HEK293 (cell line): ENCODE measurements around the gene QDPR.

Source experiments
- CTCF ChIA-PET: fragments of 350-600 bp; formaldehyde crosslinking; extraction: SDS; loops from one replicate; lab custom pipeline; 2021; ENCODE audit warnings: antibody characterized with exemption; lab: Yijun Ruan, JAX
- POLR2A ChIA-PET: fragments of 300-600 bp; formaldehyde crosslinking; extraction: SDS; loops from one replicate; lab custom pipeline; 2020; ENCODE audit warnings: antibody characterized with exemption, inconsistent platforms; lab: Yijun Ruan, JAX
- H3K27ac ChIP-seq: fragments of 200-500 bp; sonication (Bioruptor generic); 2 replicates; pipeline ENCODE4 v1.5.1; 2014; ENCODE audit warnings: low read depth, low read length, control low read depth, inconsistent platforms; ENCODE audit errors: extremely low read depth
- H3K36me3 ChIP-seq, 2 experiments: fragments of 200-500 bp in 1 of 2; sonication (Bioruptor generic) in 1 of 2; 1 replicate in 1 of 2; 2 replicates in 1 of 2; pipeline ENCODE4 v1.5.1; 2014 to 2017; ENCODE audit warnings: inconsistent platforms in 2 of 2, low read length in 2 of 2; ENCODE audit not compliant: control insufficient read depth in 2 of 2, insufficient read depth in 1 of 2
- H3K4me1 ChIP-seq: fragments of 200-500 bp; sonication (Bioruptor generic); 2 replicates; pipeline ENCODE4 v1.5.1; 2014; ENCODE audit warnings: mild to moderate bottlenecking, low read length, inconsistent platforms; ENCODE audit not compliant: control insufficient read depth, insufficient read depth
- H3K4me3 ChIP-seq: 2 replicates; pipeline ENCODE4 v1.5.1; 2011; ENCODE audit warnings: low read depth, mild to moderate bottlenecking, control low read depth, low read length, moderate library complexity
- H3K9me3 ChIP-seq: fragments of 200-500 bp; sonication (Bioruptor generic); 2 replicates; pipeline ENCODE4 v1.5.1; 2014; ENCODE audit warnings: low read depth, low read length, inconsistent platforms; ENCODE audit not compliant: control insufficient read depth, insufficient read depth
- GLI4 ChIP-seq: fragments of 450-650 bp; formaldehyde crosslinking; IDR thresholded peaks from 2 replicates; pipeline ENCODE4 v1.5.1; 2016; ENCODE audit warnings: missing biosample characterization, missing genetic modification characterization
- HOXC10 ChIP-seq: sonication (generic); formaldehyde crosslinking; IDR thresholded peaks from 2 replicates; pipeline ENCODE4 v1.8.1; 2023; ENCODE audit warnings: mild to moderate bottlenecking, missing genetic modification reagents
- KLF9 ChIP-seq: fragments of 450-650 bp; formaldehyde crosslinking; IDR thresholded peaks from 2 replicates; pipeline ENCODE4 v1.5.1; 2016; ENCODE audit warnings: missing biosample characterization, missing genetic modification characterization, low read depth
- MEIS1 ChIP-seq: sonication (generic); formaldehyde crosslinking; IDR thresholded peaks from 2 replicates; pipeline ENCODE4 v1.8.1; 2022; ENCODE audit warnings: missing genetic modification reagents, mild to moderate bottlenecking, borderline replicate concordance
- SCRT1 ChIP-seq: fragments of 450-650 bp; formaldehyde crosslinking; IDR thresholded peaks from 2 replicates; pipeline ENCODE4 v1.5.1; 2016; ENCODE audit warnings: missing biosample characterization, missing genetic modification characterization, borderline replicate concordance
- ZBTB1 ChIP-seq: fragments of 450-650 bp; formaldehyde crosslinking; IDR thresholded peaks from 2 replicates; pipeline ENCODE4 v1.5.1; 2016; ENCODE audit warnings: missing biosample characterization, missing genetic modification characterization
- ZFHX2 ChIP-seq: fragments of 450-650 bp; formaldehyde crosslinking; conservative IDR thresholded peaks from 2 replicates; pipeline ENCODE4 v1.5.1; 2016; ENCODE audit warnings: missing biosample characterization, missing genetic modification characterization
- ZFP41 ChIP-seq: fragments of 450-650 bp; formaldehyde crosslinking; IDR thresholded peaks from 2 replicates; pipeline ENCODE4 v1.5.1; 2016; ENCODE audit warnings: missing biosample characterization, missing genetic modification characterization, borderline replicate concordance
- ZNF133 ChIP-seq: fragments of 450-650 bp; formaldehyde crosslinking; IDR thresholded peaks from 2 replicates; pipeline ENCODE4 v1.5.1; 2016; ENCODE audit warnings: missing biosample characterization, missing genetic modification characterization
- ZNF140 ChIP-seq: fragments of 450-650 bp; formaldehyde crosslinking; IDR thresholded peaks from 2 replicates; pipeline ENCODE4 v1.5.1; 2016; ENCODE audit warnings: missing biosample characterization, missing genetic modification characterization
- ZNF155 ChIP-seq: fragments of 450-650 bp; formaldehyde crosslinking; IDR thresholded peaks from 2 replicates; pipeline ENCODE4 v1.5.1; 2016; ENCODE audit warnings: missing biosample characterization, missing genetic modification characterization
- ZNF24 ChIP-seq: fragments of 450-650 bp; formaldehyde crosslinking; IDR thresholded peaks from 2 replicates; pipeline ENCODE4 v1.5.1; 2016; ENCODE audit warnings: missing biosample characterization, missing genetic modification characterization
- ZNF335 ChIP-seq: fragments of 450-650 bp; formaldehyde crosslinking; conservative IDR thresholded peaks from 2 replicates; pipeline ENCODE4 v1.5.1; 2016; ENCODE audit warnings: missing biosample characterization, missing genetic modification characterization
- ZNF391 ChIP-seq: fragments of 450-650 bp; formaldehyde crosslinking; IDR thresholded peaks from 2 replicates; pipeline ENCODE4 v1.5.1; 2016; ENCODE audit warnings: low read depth, missing biosample characterization, missing genetic modification characterization, borderline replicate concordance
- ZNF548 ChIP-seq: fragments of 450-650 bp; formaldehyde crosslinking; IDR thresholded peaks from 2 replicates; pipeline ENCODE4 v1.5.1; 2016; ENCODE audit warnings: missing biosample characterization, missing genetic modification characterization
- ZNF558 ChIP-seq: fragments of 450-650 bp; formaldehyde crosslinking; IDR thresholded peaks from 2 replicates; pipeline ENCODE4 v1.5.1; 2016; ENCODE audit warnings: missing biosample characterization, missing genetic modification characterization
- ZNF596 ChIP-seq: fragments of 450-650 bp; IDR thresholded peaks from 2 replicates; pipeline ENCODE4 v1.5.0; 2018; ENCODE audit warnings: missing biosample characterization, mild to moderate bottlenecking, missing genetic modification characterization, moderate library complexity
- ZNF624 ChIP-seq: fragments of 450-650 bp; formaldehyde crosslinking; IDR thresholded peaks from 2 replicates; pipeline ENCODE4 v1.5.1; 2017; ENCODE audit warnings: missing biosample characterization, missing genetic modification characterization
- ZNF707 ChIP-seq: fragments of 450-650 bp; formaldehyde crosslinking; IDR thresholded peaks from 2 replicates; pipeline ENCODE4 v1.5.1; 2016; ENCODE audit warnings: missing biosample characterization, missing genetic modification characterization
- ZNF768 ChIP-seq: fragments of 450-650 bp; formaldehyde crosslinking; IDR thresholded peaks from 2 replicates; pipeline ENCODE4 v1.5.1; 2018; ENCODE audit warnings: missing biosample characterization, mild to moderate bottlenecking, missing genetic modification characterization
- TF ChIP-seq, protein P1 (sequence below): fragments of 450-650 bp; formaldehyde crosslinking; IDR thresholded peaks from 2 replicates; pipeline ENCODE4 v1.5.1; 2016; ENCODE audit warnings: missing biosample characterization, missing genetic modification characterization
- TF ChIP-seq, protein P2 (sequence below): fragments of 450-650 bp; formaldehyde crosslinking; IDR thresholded peaks from 2 replicates; pipeline ENCODE4 v1.5.1; 2016; ENCODE audit warnings: missing biosample characterization, missing genetic modification characterization
- TF ChIP-seq, protein P3 (sequence below): fragments of 450-650 bp; formaldehyde crosslinking; IDR thresholded peaks from 2 replicates; pipeline ENCODE4 v1.5.1; 2016; ENCODE audit warnings: missing biosample characterization, missing genetic modification characterization
- TF ChIP-seq, protein P4 (sequence below): fragments of 450-650 bp; IDR thresholded peaks from 2 replicates; pipeline ENCODE4 v1.5.1; 2018; ENCODE audit warnings: missing biosample characterization, mild to moderate bottlenecking, missing genetic modification characterization
- TF ChIP-seq, protein P5 (sequence below): sonication (generic); formaldehyde crosslinking; IDR thresholded peaks from 2 replicates; pipeline ENCODE4 v1.8.1; 2022; ENCODE audit warnings: mild to moderate bottlenecking, moderate library complexity, missing genetic modification reagents

Gene QDPR

DNA sequence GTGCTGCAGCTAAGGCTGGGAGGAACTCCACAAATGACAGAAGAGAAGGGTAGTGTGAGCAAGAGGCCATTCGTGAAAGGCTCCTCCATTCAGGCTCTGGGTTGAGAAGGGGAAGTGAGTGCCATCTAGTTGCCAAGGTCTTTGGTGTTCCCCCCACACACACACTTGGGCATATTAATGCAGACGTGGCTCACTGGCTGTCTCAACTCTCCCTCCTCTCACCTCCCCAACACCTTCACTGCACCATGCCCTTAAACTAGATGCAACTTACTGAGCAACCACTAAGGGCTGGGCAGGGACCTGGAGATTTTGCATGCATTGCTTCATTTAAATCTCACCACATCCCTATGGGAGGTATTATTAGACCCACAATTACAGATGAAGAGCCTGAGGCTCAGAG is 11.8 kb upstream of the QDPR start (continued):
- TF ChIP-seq, protein P1, sequence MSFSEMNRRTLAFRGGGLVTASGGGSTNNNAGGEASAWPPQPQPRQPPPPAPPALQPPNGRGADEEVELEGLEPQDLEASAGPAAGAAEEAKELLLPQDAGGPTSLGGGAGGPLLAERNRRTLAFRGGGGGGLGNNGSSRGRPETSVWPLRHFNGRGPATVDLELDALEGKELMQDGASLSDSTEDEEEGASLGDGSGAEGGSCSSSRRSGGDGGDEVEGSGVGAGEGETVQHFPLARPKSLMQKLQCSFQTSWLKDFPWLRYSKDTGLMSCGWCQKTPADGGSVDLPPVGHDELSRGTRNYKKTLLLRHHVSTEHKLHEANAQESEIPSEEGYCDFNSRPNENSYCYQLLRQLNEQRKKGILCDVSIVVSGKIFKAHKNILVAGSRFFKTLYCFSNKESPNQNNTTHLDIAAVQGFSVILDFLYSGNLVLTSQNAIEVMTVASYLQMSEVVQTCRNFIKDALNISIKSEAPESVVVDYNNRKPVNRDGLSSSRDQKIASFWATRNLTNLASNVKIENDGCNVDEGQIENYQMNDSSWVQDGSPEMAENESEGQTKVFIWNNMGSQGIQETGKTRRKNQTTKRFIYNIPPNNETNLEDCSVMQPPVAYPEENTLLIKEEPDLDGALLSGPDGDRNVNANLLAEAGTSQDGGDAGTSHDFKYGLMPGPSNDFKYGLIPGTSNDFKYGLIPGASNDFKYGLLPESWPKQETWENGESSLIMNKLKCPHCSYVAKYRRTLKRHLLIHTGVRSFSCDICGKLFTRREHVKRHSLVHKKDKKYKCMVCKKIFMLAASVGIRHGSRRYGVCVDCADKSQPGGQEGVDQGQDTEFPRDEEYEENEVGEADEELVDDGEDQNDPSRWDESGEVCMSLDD (tag by site-specific recombination), result no peak
- TF ChIP-seq ZBTB1, result no peak
- TF ChIP-seq ZNF707 (tag by site-specific recombination), result no peak
- TF ChIP-seq, protein P2, sequence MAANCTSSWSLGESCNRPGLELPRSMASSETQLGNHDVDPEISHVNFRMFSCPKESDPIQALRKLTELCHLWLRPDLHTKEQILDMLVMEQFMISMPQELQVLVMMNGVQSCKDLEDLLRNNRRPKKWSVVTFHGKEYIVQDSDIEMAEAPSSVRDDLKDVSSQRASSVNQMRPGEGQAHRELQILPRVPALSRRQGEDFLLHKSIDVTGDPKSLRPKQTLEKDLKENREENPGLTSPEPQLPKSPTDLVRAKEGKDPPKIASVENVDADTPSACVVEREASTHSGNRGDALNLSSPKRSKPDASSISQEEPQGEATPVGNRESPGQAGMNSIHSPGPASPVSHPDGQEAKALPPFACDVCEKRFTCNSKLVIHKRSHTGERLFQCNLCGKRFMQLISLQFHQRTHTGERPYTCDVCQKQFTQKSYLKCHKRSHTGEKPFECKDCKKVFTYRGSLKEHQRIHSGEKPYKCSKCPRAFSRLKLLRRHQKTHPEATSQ, result no peak
- TF ChIP-seq, protein P3, sequence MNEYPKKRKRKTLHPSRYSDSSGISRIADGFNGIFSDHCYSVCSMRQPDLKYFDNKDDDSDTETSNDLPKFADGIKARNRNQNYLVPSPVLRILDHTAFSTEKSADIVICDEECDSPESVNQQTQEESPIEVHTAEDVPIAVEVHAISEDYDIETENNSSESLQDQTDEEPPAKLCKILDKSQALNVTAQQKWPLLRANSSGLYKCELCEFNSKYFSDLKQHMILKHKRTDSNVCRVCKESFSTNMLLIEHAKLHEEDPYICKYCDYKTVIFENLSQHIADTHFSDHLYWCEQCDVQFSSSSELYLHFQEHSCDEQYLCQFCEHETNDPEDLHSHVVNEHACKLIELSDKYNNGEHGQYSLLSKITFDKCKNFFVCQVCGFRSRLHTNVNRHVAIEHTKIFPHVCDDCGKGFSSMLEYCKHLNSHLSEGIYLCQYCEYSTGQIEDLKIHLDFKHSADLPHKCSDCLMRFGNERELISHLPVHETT (tag by site-specific recombination), result no peak
- no peak for TF ChIP-seq ZFHX2 (tag by site-specific recombination)
- TF ChIP-seq ZFP41 (tag by site-specific recombination), result no peak
- no peak for TF ChIP-seq ZNF596
- TF ChIP-seq KLF9 (tag by site-specific recombination), result no peak
- TF ChIP-seq, protein P4, sequence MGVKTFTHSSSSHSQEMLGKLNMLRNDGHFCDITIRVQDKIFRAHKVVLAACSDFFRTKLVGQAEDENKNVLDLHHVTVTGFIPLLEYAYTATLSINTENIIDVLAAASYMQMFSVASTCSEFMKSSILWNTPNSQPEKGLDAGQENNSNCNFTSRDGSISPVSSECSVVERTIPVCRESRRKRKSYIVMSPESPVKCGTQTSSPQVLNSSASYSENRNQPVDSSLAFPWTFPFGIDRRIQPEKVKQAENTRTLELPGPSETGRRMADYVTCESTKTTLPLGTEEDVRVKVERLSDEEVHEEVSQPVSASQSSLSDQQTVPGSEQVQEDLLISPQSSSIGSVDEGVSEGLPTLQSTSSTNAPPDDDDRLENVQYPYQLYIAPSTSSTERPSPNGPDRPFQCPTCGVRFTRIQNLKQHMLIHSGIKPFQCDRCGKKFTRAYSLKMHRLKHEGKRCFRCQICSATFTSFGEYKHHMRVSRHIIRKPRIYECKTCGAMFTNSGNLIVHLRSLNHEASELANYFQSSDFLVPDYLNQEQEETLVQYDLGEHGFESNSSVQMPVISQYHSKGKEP, result no peak

DNA sequence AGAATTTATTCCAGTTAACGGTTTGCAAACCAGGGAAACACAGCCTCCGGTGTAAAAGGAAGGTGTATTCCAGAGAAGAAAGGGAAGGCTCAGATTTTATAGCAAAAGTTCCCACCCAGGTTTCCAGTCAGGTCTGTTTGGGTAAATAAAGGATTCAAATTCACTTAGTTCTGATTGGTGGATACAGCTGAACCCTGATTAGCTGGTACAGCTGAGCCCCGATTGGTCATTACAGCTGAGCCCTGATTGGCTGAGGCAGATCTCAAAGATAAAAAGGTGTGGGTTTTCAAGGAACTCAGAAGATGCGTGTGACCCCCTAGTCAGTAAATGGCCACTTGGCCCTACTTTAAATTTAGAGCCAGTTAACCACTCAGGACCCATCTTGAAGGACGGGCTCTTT is 9.7 kb upstream of the QDPR start:
- Histone ChIP-seq H3K9me3 (no peaks in the 10 kb centered on the region), H3K4me3 (no peak overlapping the region), H3K36me3 (no peaks in the 10 kb centered on the region), H3K4me1 (no peaks in the 10 kb centered on the region), H3K27ac (no peak overlapping the region)
- no peak for TF ChIP-seq ZNF707 (tag by site-specific recombination)
- no peak for TF ChIP-seq ZNF155 (tag by site-specific recombination)
- no peak for TF ChIP-seq ZNF140 (tag by site-specific recombination)
- TF ChIP-seq SCRT1 (tag by site-specific recombination), result no peak
- TF ChIP-seq MEIS1, result no peak
- no peak for TF ChIP-seq ZNF558
- TF ChIP-seq GLI4 (tag by site-specific recombination), result no peak
- TF ChIP-seq ZNF24 (tag by site-specific recombination), result no peak
- no peak for TF ChIP-seq HOXC10 (CRISPR knock-in tag)
- no peak for TF ChIP-seq ZNF133
- TF ChIP-seq ZNF548, result no peak
- no peak for TF ChIP-seq ZNF391 (tag by site-specific recombination)
- TF ChIP-seq ZNF335, result no peak
- TF ChIP-seq, protein P5, sequence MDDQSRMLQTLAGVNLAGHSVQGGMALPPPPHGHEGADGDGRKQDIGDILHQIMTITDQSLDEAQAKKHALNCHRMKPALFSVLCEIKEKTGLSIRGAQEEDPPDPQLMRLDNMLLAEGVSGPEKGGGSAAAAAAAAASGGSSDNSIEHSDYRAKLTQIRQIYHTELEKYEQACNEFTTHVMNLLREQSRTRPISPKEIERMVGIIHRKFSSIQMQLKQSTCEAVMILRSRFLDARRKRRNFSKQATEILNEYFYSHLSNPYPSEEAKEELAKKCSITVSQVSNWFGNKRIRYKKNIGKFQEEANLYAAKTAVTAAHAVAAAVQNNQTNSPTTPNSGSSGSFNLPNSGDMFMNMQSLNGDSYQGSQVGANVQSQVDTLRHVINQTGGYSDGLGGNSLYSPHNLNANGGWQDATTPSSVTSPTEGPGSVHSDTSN (CRISPR knock-in tag), result no peak
- no peak for TF ChIP-seq ZNF624 (tag by site-specific recombination)
- no peak for TF ChIP-seq ZNF768 (tag by site-specific recombination)
- ChIA-PET POLR2A (no interaction called here), CTCF (no interaction called here)
